Chondrocyte (in vitro differentiated cells): ENCODE results near the gene THUMPD2. TPM values are rescaled to one million over a fixed set of nuclear protein-coding genes. Genes with fewer than 3 reads are reported as not detected.

Experiments used
- DNase-seq: peaks from one replicate; pipeline ENCODE4 v3.0.0; 2021; ENCODE audit warnings: mixed read lengths, low spot score
- H3K27ac Mint-ChIP-seq: one replicate; pipeline ENCODE4 v1.8.0; 2021; ENCODE audit warnings: mild to moderate bottlenecking, moderate library complexity, mixed read lengths; ENCODE audit not compliant: unreplicated experiment
- H3K27me3 Mint-ChIP-seq: 2 replicates; pipeline ENCODE4 v1.8.0; 2021; ENCODE audit warnings: low read depth, mixed read lengths
- H3K36me3 Mint-ChIP-seq: 2 replicates; pipeline ENCODE4 v1.8.0; 2021; ENCODE audit warnings: low read depth, mixed read lengths
- H3K4me1 Mint-ChIP-seq: 2 replicates; pipeline ENCODE4 v1.8.0; 2021; ENCODE audit warnings: low read depth, mild to moderate bottlenecking, mixed read lengths
- H3K4me3 Mint-ChIP-seq: one replicate; pipeline ENCODE4 v1.8.0; 2021; ENCODE audit warnings: mild to moderate bottlenecking, moderate library complexity, mixed read lengths; ENCODE audit not compliant: unreplicated experiment
- H3K9me3 Mint-ChIP-seq: 2 replicates; pipeline ENCODE4 v1.8.0; 2021; ENCODE audit warnings: low read depth, mixed read lengths
- total RNA-seq: library from RNA; stranded (reverse); gene quantifications from 3 replicates; pipeline ENCODE4 v1.2.1, GENCODE V29; 2021
- TF ChIP-seq, protein P1 (sequence below): fragments of 200-600 bp; sonication (generic); IDR thresholded peaks from 2 replicates; pipeline ENCODE4 v1.5.0; 2021; ENCODE audit warnings: antibody characterized with exemption, mild to moderate bottlenecking, moderate library complexity

THUMPD2 gene
- total RNA-seq, 1 donor from 2014 or later = 8.2 TPM

DNA sequence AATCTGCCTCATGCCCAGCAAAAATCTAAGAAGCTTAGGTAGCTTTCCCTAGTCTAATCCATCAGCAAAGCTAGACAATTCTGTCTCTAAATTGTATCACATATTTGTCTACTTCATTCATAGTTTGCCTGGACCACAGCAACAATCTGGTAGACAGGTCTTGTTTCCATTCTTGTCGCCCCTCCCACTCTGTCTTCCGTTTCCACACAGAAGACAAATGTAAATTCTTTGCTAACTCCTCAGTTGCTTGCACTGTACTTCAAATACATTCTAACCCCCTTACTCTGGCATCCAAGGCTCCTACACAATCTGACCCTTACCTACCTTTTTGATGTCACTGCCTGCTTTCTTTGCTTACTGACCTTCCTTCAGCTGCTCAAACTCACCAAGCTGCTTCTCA is 40.1 kb downstream of the THUMPD2 start:
- TF ChIP-seq, protein P1, sequence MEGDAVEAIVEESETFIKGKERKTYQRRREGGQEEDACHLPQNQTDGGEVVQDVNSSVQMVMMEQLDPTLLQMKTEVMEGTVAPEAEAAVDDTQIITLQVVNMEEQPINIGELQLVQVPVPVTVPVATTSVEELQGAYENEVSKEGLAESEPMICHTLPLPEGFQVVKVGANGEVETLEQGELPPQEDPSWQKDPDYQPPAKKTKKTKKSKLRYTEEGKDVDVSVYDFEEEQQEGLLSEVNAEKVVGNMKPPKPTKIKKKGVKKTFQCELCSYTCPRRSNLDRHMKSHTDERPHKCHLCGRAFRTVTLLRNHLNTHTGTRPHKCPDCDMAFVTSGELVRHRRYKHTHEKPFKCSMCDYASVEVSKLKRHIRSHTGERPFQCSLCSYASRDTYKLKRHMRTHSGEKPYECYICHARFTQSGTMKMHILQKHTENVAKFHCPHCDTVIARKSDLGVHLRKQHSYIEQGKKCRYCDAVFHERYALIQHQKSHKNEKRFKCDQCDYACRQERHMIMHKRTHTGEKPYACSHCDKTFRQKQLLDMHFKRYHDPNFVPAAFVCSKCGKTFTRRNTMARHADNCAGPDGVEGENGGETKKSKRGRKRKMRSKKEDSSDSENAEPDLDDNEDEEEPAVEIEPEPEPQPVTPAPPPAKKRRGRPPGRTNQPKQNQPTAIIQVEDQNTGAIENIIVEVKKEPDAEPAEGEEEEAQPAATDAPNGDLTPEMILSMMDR = no peak
- no peaks in the 10 kb centered on the region for H3K27me3 Mint-ChIP-seq
- H3K27ac Mint-ChIP-seq = peak overlapping the region; percentile 66
- H3K36me3 Mint-ChIP-seq = peaks cover 15% of the 10 kb centered on the region
- peaks cover 5% of the 10 kb centered on the region for H3K9me3 Mint-ChIP-seq
- DNase-seq = no peak
- peaks cover 68% of the 10 kb centered on the region for H3K4me1 Mint-ChIP-seq
- no peak overlapping the region for H3K4me3 Mint-ChIP-seq

DNA sequence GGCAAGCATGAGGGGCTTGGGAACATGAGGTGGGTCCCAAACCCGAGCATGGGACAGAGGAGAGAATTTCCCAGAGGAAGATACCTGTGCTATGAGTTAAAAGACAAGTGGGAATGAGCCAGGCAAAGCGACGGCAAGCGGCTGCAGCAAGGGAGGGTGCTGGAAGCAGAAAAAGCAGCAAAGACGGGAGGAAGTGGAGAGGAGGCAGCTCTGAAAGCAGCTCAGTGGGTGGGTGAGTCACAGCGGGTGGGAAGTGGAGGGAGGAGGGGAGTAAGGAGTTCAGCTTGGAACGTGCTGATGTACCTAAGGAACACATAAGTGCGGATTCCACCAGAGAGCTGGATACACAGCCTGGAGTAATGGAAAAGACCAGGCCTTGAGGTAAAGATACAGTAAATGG is 41.4 kb downstream of the THUMPD2 start:
- H3K4me1 Mint-ChIP-seq = peaks cover 66% of the 10 kb centered on the region
- no peaks in the 10 kb centered on the region for H3K27me3 Mint-ChIP-seq
- peaks cover 20% of the 10 kb centered on the region for H3K36me3 Mint-ChIP-seq
- H3K4me3 Mint-ChIP-seq = peak overlapping the region; percentile 68
- TF ChIP-seq, protein P1 = no peak
- peaks cover 5% of the 10 kb centered on the region for H3K9me3 Mint-ChIP-seq
- no peak for DNase-seq
- peak overlapping the region; percentile 89 for H3K27ac Mint-ChIP-seq

DNA sequence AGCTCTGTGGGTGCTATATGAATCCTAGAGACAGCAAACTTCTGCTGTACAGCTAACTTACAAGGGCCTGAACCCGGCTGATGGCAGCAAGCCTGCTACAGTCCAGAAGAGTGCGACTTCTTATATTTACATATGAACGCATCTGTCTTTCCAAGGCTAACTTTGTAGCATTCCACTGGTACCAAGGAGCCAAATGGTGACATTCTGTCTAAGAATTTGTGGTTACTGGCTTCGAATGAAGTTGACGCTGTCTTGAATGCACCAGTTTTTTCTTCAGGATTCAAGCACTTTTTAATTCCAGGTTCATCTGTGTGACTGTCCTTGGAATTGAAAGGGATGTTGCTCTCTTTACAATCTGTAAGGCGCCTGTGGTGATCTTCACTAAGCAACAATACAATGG is 42.4 kb downstream of the THUMPD2 start:
- H3K27ac Mint-ChIP-seq = peak overlapping the region; percentile 91
- no peaks in the 10 kb centered on the region for H3K27me3 Mint-ChIP-seq
- H3K4me3 Mint-ChIP-seq = peak overlapping the region; percentile 56
- H3K4me1 Mint-ChIP-seq = peaks cover 74% of the 10 kb centered on the region
- no peak for DNase-seq
- H3K9me3 Mint-ChIP-seq = peaks cover 6% of the 10 kb centered on the region
- H3K36me3 Mint-ChIP-seq = peaks cover 23% of the 10 kb centered on the region
- TF ChIP-seq, protein P1 = no peak

DNA sequence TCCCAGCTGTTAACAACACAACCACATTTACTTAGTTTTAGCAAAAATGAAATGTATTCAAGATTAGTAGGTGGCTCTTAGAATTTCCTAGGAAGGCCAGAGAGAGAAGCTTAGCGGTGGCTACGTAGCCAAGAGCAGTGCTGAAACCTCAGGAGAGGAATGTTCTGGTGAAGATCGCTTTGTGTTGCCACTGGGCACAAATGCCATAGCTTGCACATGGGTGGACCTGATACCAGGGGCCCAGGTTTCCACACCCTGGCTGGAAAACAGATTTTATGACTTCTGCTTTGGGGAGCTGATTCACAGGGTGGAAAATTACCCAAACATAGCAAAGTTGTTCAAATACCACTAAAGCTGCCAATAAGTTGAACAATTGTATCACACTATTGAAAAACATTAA is 43.4 kb downstream of the THUMPD2 start:
- peaks cover 12% of the 10 kb centered on the region for H3K9me3 Mint-ChIP-seq
- DNase-seq = no peak
- TF ChIP-seq, protein P1 = no peak
- no peaks in the 10 kb centered on the region for H3K27me3 Mint-ChIP-seq
- peak overlapping the region; percentile 91 for H3K27ac Mint-ChIP-seq
- H3K4me1 Mint-ChIP-seq = peaks cover 81% of the 10 kb centered on the region
- H3K4me3 Mint-ChIP-seq = peak overlapping the region; percentile 56
- H3K36me3 Mint-ChIP-seq = peaks cover 26% of the 10 kb centered on the region

DNA sequence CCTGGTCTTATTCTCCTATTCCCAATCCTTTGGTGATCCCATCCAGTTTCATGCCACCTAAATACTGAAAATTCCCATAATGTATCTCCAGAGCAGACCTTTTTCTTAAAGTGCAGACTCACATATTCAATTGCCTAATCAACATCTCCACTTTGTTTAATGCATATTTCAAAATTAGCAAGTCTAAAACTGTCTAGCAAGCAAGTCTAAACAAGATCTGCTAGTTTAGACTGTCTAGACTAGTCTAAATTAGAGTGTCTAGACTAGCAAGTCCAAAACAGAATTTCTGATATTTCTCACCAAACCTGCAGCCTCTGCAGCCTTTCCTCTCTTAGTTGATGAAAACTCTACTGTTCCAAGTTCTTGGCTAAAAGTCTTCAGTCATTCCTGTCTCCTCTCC is 44.6 kb downstream of the THUMPD2 start:
- Mint-ChIP-seq H3K27me3 (no peaks in the 10 kb centered on the region), H3K9me3 (peaks cover 12% of the 10 kb centered on the region), H3K4me3 (peak overlapping the region; percentile 16), H3K4me1 (peaks cover 81% of the 10 kb centered on the region), H3K36me3 (peaks cover 26% of the 10 kb centered on the region), H3K27ac (peak overlapping the region; percentile 73)
- TF ChIP-seq, protein P1 = no peak
- no peak for DNase-seq
